Measurements from ENCODE around the gene PLA2G4F. TPM values are rescaled to one million over a fixed set of nuclear protein-coding genes. Genes with fewer than 3 reads are reported as not detected.

Gene PLA2G4F
- total RNA-seq, 1 experiment from 2014 or later: not detected

DNA sequence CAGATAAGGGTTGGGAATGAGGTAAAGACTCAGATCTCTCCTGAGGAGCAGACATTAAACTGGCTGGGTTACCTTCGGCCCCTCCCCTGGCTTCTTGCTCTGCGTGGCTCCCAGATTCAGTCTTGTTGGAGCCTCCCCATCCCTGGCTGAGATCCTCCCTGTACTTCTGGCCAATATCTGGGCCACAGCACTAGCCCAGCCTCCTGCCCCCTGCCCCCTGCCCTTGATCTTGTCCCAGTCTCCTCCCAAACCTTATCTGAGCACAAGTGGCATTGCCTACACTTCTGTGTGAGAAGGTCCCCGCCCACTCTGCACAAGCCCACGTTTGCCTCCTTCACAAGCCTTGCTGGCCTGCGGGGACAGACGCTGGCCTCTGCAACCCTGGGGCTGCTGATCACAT is 16.8 kb downstream of the PLA2G4F start:
- Mint-ChIP-seq H3K27ac (no peak overlapping the region), H3K9me3 (peaks cover 9 to 11% of the 10 kb centered on the region in 2 experiments), H3K4me3 (no peak overlapping the region; a peak in 1 of 5 replicates), H3K27me3 (ENCODE audit: low read depth) (peaks cover 5% of the 10 kb centered on the region; the same call in 1 of the 2 replicates), H3K36me3 (ENCODE audit: insufficient read depth in 1 of 3, low read depth in 3 of 3) (peaks cover 0 to 2% (median 0%) of the 10 kb centered on the region in 3 experiments; a peak in 1 of 7 replicates), H3K4me1 (no peaks in the 10 kb centered on the region; a peak in 1 of 4 replicates)
- no peak for DNase-seq
- no peak overlapping the region for H3K14ac ChIP-seq (ENCODE audit: insufficient read depth, low read length)
- no peaks in the 10 kb centered on the region for H4K20me1 ChIP-seq (ENCODE audit: control insufficient read depth, insufficient read depth, insufficient read length)
- H2AFZ ChIP-seq (ENCODE audit: low read length): no peak overlapping the region
- no peaks in the 10 kb centered on the region for H3K27me3 ChIP-seq (ENCODE audit: insufficient read depth, low read length)
- H3K18ac ChIP-seq (ENCODE audit: insufficient read length, low read depth, low read length): no peak overlapping the region
- no peak overlapping the region for H4K8ac ChIP-seq (replicated peaks; ENCODE audit: insufficient read length, low read depth, low read length)
- H4K5ac ChIP-seq (ENCODE audit: insufficient read length, low read depth, low read length): no peak overlapping the region
- no peak overlapping the region for H2BK15ac ChIP-seq (ENCODE audit: low read depth, low read length)
- H3K79me1 ChIP-seq (ENCODE audit: insufficient read depth, low read depth, low read length, poor library complexity, severe bottlenecking): no peaks in the 10 kb centered on the region
- H3K4ac ChIP-seq (ENCODE audit: low read depth, low read length): no peak overlapping the region
- no peaks in the 10 kb centered on the region for H3K23me2 ChIP-seq (ENCODE audit: insufficient read length, low read depth, low read length, poor library complexity, severe bottlenecking)
- no peak overlapping the region for H2BK20ac ChIP-seq (ENCODE audit: low read depth, low read length, poor library complexity, severe bottlenecking)
- TF ChIP-seq, protein P1, sequence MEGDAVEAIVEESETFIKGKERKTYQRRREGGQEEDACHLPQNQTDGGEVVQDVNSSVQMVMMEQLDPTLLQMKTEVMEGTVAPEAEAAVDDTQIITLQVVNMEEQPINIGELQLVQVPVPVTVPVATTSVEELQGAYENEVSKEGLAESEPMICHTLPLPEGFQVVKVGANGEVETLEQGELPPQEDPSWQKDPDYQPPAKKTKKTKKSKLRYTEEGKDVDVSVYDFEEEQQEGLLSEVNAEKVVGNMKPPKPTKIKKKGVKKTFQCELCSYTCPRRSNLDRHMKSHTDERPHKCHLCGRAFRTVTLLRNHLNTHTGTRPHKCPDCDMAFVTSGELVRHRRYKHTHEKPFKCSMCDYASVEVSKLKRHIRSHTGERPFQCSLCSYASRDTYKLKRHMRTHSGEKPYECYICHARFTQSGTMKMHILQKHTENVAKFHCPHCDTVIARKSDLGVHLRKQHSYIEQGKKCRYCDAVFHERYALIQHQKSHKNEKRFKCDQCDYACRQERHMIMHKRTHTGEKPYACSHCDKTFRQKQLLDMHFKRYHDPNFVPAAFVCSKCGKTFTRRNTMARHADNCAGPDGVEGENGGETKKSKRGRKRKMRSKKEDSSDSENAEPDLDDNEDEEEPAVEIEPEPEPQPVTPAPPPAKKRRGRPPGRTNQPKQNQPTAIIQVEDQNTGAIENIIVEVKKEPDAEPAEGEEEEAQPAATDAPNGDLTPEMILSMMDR (conservative IDR thresholded peaks at IDR 0.05): no peak
- WGBS (ENCODE audit: extremely low coverage, insufficient read length, low lambda C conversion rate): no CpG with 5 or more reads among the region's 6 CpGs
- no peak overlapping the region for H2AK5ac ChIP-seq (ENCODE audit: insufficient read length, low read length)
- H3K9me3 ChIP-seq (ENCODE audit: control insufficient read depth, low read depth, low read length): no peaks in the 10 kb centered on the region
- H3K4me2 ChIP-seq (ENCODE audit: insufficient read depth, insufficient read length, low read length): no peak overlapping the region
- H2BK5ac ChIP-seq (ENCODE audit: insufficient read length, low read length): no peak overlapping the region
- no peak overlapping the region for H3K9ac ChIP-seq (ENCODE audit: extremely low read depth, insufficient read length, low read length)
- no peak overlapping the region for H3K56ac ChIP-seq (ENCODE audit: insufficient read length, low read depth, low read length)
- no peak overlapping the region for H3K23ac ChIP-seq (ENCODE audit: insufficient read length, low read depth, low read length)
- H2BK12ac ChIP-seq (ENCODE audit: insufficient read length, low read depth, low read length): no peak overlapping the region
- no peak overlapping the region for H4K91ac ChIP-seq (ENCODE audit: insufficient read length, low read depth, low read length)
- H2BK120ac ChIP-seq (ENCODE audit: low read depth, low read length, poor library complexity, severe bottlenecking): no peak overlapping the region
- H3T11ph ChIP-seq (ENCODE audit: low read length): no peak overlapping the region
- no peaks in the 10 kb centered on the region for H3K79me2 ChIP-seq (ENCODE audit: insufficient read depth, low read length)
- no peak overlapping the region for H3K27ac ChIP-seq (ENCODE audit: insufficient read length, low read depth, low read length)
- no peaks in the 10 kb centered on the region for H3K4me1 ChIP-seq (ENCODE audit: insufficient read depth, low read length)
